CD4-positive, alpha-beta T cell treated with Interleukin-4 for 4 hours (primary cell): ENCODE results near the gene YPEL2.

ENCODE experiments used
- DNase-seq: peaks from one replicate; pipeline ENCODE4 v3.0.0-alpha.2; 2020

YPEL2 gene

GRCh38 chr17:59357219-59357697 lies 25.8 kb downstream of the YPEL2 start:
- no peak for DNase-seq

GRCh38 chr17:59357929-59358328 lies 26.5 kb downstream of the YPEL2 start:
- no peak for DNase-seq

GRCh38 chr17:59361386-59361785 lies 29.9 kb downstream of the YPEL2 start:
- peak; percentile 73 for DNase-seq

- DNase-seq, result peak; percentile 80
Measured at GRCh38 chr17:59361916-59362810, 30.7 kb downstream of the YPEL2 start.

GRCh38 chr17:59362811-59363205 lies 31.4 kb downstream of the YPEL2 start:
- no peak for DNase-seq

- DNase-seq, result peak; percentile 22
Measured at GRCh38 chr17:59365383-59365981, 34.0 kb downstream of the YPEL2 start.

- no peak for DNase-seq
Measured at GRCh38 chr17:59366040-59366757, 34.7 kb downstream of the YPEL2 start.

- peak; percentile 40 for DNase-seq
Measured at GRCh38 chr17:59366773-59367656, 35.6 kb downstream of the YPEL2 start.

GRCh38 chr17:59367657-59368045 lies 36.2 kb downstream of the YPEL2 start:
- DNase-seq, result no peak

- no peak for DNase-seq
Measured at GRCh38 chr17:59368218-59368857, 36.9 kb downstream of the YPEL2 start.

GRCh38 chr17:59369031-59369975 lies 37.8 kb downstream of the YPEL2 start:
- no peak for DNase-seq

- no peak for DNase-seq
Measured at GRCh38 chr17:59370593-59371299, 39.3 kb downstream of the YPEL2 start.

GRCh38 chr17:59371416-59372100 lies 40.1 kb downstream of the YPEL2 start:
- DNase-seq, result no peak

GRCh38 chr17:59372138-59372751 lies 40.8 kb downstream of the YPEL2 start:
- no peak for DNase-seq

- DNase-seq, result peak; percentile 33
Measured at GRCh38 chr17:59373882-59374495, 42.5 kb downstream of the YPEL2 start.

- DNase-seq, result no peak
Measured at GRCh38 chr17:59374612-59375011, 43.2 kb downstream of the YPEL2 start.

GRCh38 chr17:59375857-59376256 lies 44.4 kb downstream of the YPEL2 start:
- no peak for DNase-seq

GRCh38 chr17:59376506-59376905 lies 45.1 kb downstream of the YPEL2 start:
- DNase-seq, result no peak

GRCh38 chr17:59377410-59377809 lies 46.0 kb downstream of the YPEL2 start:
- no peak for DNase-seq
